Panc1 (cell line): ENCODE data around the gene CBY1. TPM values are rescaled to one million over a fixed set of nuclear protein-coding genes. Genes with fewer than 3 reads are reported as not detected.

Experiments
- ATAC-seq: fragments of 200-7000 bp; cut with Tn5 transposase; 2 replicates; pipeline ENCODE4 v1.9.1; 2020; ENCODE audit warnings: mild to moderate bottlenecking, moderate library complexity
- BruUV-seq: library from RNA; stranded (reverse); fragments of 400-500 nt; replicated peaks from 2 replicates; lab custom pipeline; 2021; lab: Mats Ljungman, UMichigan
- CTCF ChIA-PET: fragments of 300-600 bp; sonication (Branson Sonifier 250); formaldehyde crosslinking; loops from one replicate; lab custom pipeline; 2022; ENCODE audit warnings: antibody characterized with exemption; lab: Charles Lee
- POLR2A ChIA-PET: fragments of 300-600 bp; sonication (Branson Sonifier 250); formaldehyde crosslinking; loops from one replicate; lab custom pipeline; 2022; ENCODE audit warnings: antibody characterized with exemption; lab: Charles Lee
- DNase-seq: peaks from one replicate; pipeline ENCODE4 v3.0.0-alpha.2; 2010; ENCODE audit warnings: low read depth, low spot score
- H3K27ac ChIP-seq: 2 replicates; pipeline ENCODE4 v1.5.1; 2011; ENCODE audit warnings: mild to moderate bottlenecking, low read length, inconsistent platforms
- H3K27me3 ChIP-seq: fragments of 200-500 bp; sonication (Bioruptor generic); 2 replicates; pipeline ENCODE4 v1.6.0; 2014; ENCODE audit warnings: low read length, inconsistent platforms; ENCODE audit not compliant: control insufficient read depth, insufficient read depth
- H3K36me3 ChIP-seq: fragments of 200-500 bp; sonication (Bioruptor generic); 2 replicates; pipeline ENCODE4 v1.5.1; 2014; ENCODE audit warnings: inconsistent platforms, mild to moderate bottlenecking, low read length, moderate library complexity; ENCODE audit not compliant: control insufficient read depth, insufficient read depth
- H3K4me1 ChIP-seq: 2 replicates; pipeline ENCODE4 v1.5.1; 2011; ENCODE audit warnings: inconsistent platforms, mild to moderate bottlenecking, low read length, moderate library complexity; ENCODE audit not compliant: control insufficient read depth, insufficient read depth
- H3K4me3 ChIP-seq, 2 experiments: 2 replicates each; pipeline ENCODE4 v1.5.1; 2011 to 2012; ENCODE audit warnings: low read depth in 2 of 2, low read length in 2 of 2, mild to moderate bottlenecking in 2 of 2, inconsistent platforms in 1 of 2, moderate library complexity in 1 of 2
- H3K9me3 ChIP-seq: fragments of 200-500 bp; sonication (Bioruptor generic); 2 replicates; pipeline ENCODE4 v1.5.1; 2014; ENCODE audit warnings: low read depth, mild to moderate bottlenecking, inconsistent platforms, low read length, moderate library complexity; ENCODE audit not compliant: control insufficient read depth, insufficient read depth
- CTCF ChIP-seq: fragments of 450-650 bp; IDR thresholded peaks from 2 replicates; pipeline ENCODE4 v1.5.1; 2017; ENCODE audit warnings: mild to moderate bottlenecking
- POLR2AphosphoS5 ChIP-seq: IDR thresholded peaks from 2 replicates; pipeline ENCODE4 v1.6.1; 2012; ENCODE audit warnings: mild to moderate bottlenecking, low read depth, low read length, moderate library complexity
- REST ChIP-seq, 2 experiments: IDR thresholded peaks; 2 replicates each; pipeline ENCODE4 v1.6.1; 2011 to 2012; ENCODE audit warnings: low read depth in 2 of 2, control low read depth in 1 of 2, low read length in 1 of 2, mild to moderate bottlenecking in 1 of 2, moderate library complexity in 1 of 2; ENCODE audit not compliant: insufficient read depth in 1 of 2
- SIN3A ChIP-seq: IDR thresholded peaks from 2 replicates; pipeline ENCODE4 v1.6.1; 2012; ENCODE audit warnings: low read depth, mild to moderate bottlenecking, low read length, moderate library complexity, borderline replicate concordance; ENCODE audit not compliant: insufficient read depth
- TCF7L2 ChIP-seq: IDR thresholded peaks from 2 replicates; pipeline ENCODE4 v1.6.1; 2011; ENCODE audit warnings: mild to moderate bottlenecking, low read depth, low read length, inconsistent platforms
- in situ Hi-C: cut with HindIII; loops from 2 replicates; pipeline ENCODE4 v1.10.0; 2016; ENCODE audit warnings: low sequenced_read_pairs, low pct_unique_long_range_greater_than_20kb
- intact Hi-C: fragments of 100-400 bp; cut with micrococcal nuclease; formaldehyde crosslinking; loops from one replicate; pipeline ENCODE4 v1.10.0; 2022; ENCODE audit not compliant: unreplicated experiment
- total RNA-seq: library from RNA; stranded (reverse); gene quantifications from one replicate; pipeline ENCODE4 v1.2.1, GENCODE V29; 2021; ENCODE audit not compliant: unreplicated experiment

CBY1 gene
- total RNA-seq, 1 experiment from 2014 or later, result 20.4 TPM

GRCh38 chr22:38721551-38721950, 65.1 kb downstream of the CBY1 start:
- POLR2A ChIA-PET, result no interaction called here
- no peak overlapping the region for H3K27ac ChIP-seq
- TF ChIP-seq POLR2AphosphoS5 (no peak), SIN3A (no peak), CTCF (no peak), REST (IDR thresholded peaks at IDR 0.05; ENCODE audit: insufficient read depth in 1 of 2, low read depth in 2 of 2, low read length in 1 of 2) (no peak), TCF7L2 (no peak)
- H3K4me3 ChIP-seq, result no peak overlapping the region
- H3K4me1 ChIP-seq, result peaks cover 4% of the 10 kb centered on the region
- ATAC-seq, result no peak
- no peak for DNase-seq
- BruUV-seq, result no TSS peak
- in situ Hi-C loops (no loop called here), intact Hi-C loops (no loop called here)
- H3K27me3 ChIP-seq, result no peaks in the 10 kb centered on the region
- no peaks in the 10 kb centered on the region for H3K9me3 ChIP-seq
- CTCF ChIA-PET, result no interaction called here
- H3K36me3 ChIP-seq, result peaks cover 7% of the 10 kb centered on the region; the same call in 1 of the 2 replicates

Other genes with a start within 250 kb of the CBY1 start
- 0.18 TPM for gene KCNJ4, start 201.4 kb upstream of the CBY1 start, total RNA-seq
- gene KDELR3, start 188.5 kb upstream of the CBY1 start, total RNA-seq, result 11.6 TPM
- gene DDX17, start 150.3 kb upstream of the CBY1 start, total RNA-seq, result 277 TPM
- 3.2 TPM for gene DMC1, start 86.5 kb upstream of the CBY1 start, total RNA-seq
- gene FAM227A, start 246 bp upstream of the CBY1 start, total RNA-seq, result 2.4 TPM
- 111 TPM for gene TOMM22, start 25.3 kb downstream of the CBY1 start, total RNA-seq
- 35.1 TPM for gene JOSD1, start 44.3 kb downstream of the CBY1 start, total RNA-seq
- gene GTPBP1, start 49.3 kb downstream of the CBY1 start, total RNA-seq, result 25.5 TPM
- 45.1 TPM for gene SUN2, start 99.4 kb downstream of the CBY1 start, total RNA-seq
- 10.5 TPM for gene DNAL4, start 137.5 kb downstream of the CBY1 start, total RNA-seq
- 32.6 TPM for gene NPTXR, start 187.4 kb downstream of the CBY1 start, total RNA-seq
- gene CBX6, start 215.6 kb downstream of the CBY1 start, total RNA-seq, result 98.4 TPM